Erythroblast (primary cell): ENCODE results near the gene MBD1.
"Not testable (repeated sequence)": the region's sequence is repeated elsewhere in the genome, so short reads cannot be mapped to it uniquely, and the experiment has no call there.

Experiments used
- DNase-seq, 2 experiments: peaks; one replicate each; lab custom pipeline; 2025; lab: John Stamatoyannopoulos, UW
- GATA1 ChIP-seq: IDR thresholded peaks from 2 replicates; pipeline ENCODE4 v1.6.1; 2011; ENCODE audit warnings: low read depth, mild to moderate bottlenecking, control low read depth, low read length, moderate library complexity
- POLR2A ChIP-seq: IDR thresholded peaks from 2 replicates; pipeline ENCODE4 v1.6.1; 2011; ENCODE audit warnings: mild to moderate bottlenecking, low read length

MBD1 gene

GRCh38 chr18:50306944-50307343 lies 25.6 kb upstream of the MBD1 start:
- TF ChIP-seq POLR2A (no peak), GATA1 (no peak)

GRCh38 chr18:50301074-50301473 lies 19.8 kb upstream of the MBD1 start:
- DNase-seq, result no peak
- TF ChIP-seq GATA1 (no peak), POLR2A (no peak)

More at GRCh38 chr18:50306944-50307343, 25.6 kb upstream of the MBD1 start:
- no peak for DNase-seq

- TF ChIP-seq POLR2A (no peak), GATA1 (no peak)
- DNase-seq, result no peak
These were observed 18.5 kb upstream of the MBD1 start for GRCh38 chr18:50299626-50300388.

- no peak for DNase-seq
These were observed 17.3 kb upstream of the MBD1 start for GRCh38 chr18:50298443-50299284.

GRCh38 chr18:50297621-50298442 lies 16.5 kb upstream of the MBD1 start:
- peak; percentile 74 to 82 for DNase-seq
- no peak for TF ChIP-seq POLR2A
- TF ChIP-seq GATA1, result no peak

More at GRCh38 chr18:50298443-50299284, 17.3 kb upstream of the MBD1 start:
- TF ChIP-seq GATA1 (no peak), POLR2A (no peak)

GRCh38 chr18:50293039-50293438 lies 11.7 kb upstream of the MBD1 start:
- TF ChIP-seq POLR2A (no peak), GATA1 (no peak)

GRCh38 chr18:50289108-50289443 lies 7.8 kb upstream of the MBD1 start:
- TF ChIP-seq POLR2A (no peak), GATA1 (no peak)
- no peak for DNase-seq

More at GRCh38 chr18:50293039-50293438, 11.7 kb upstream of the MBD1 start:
- DNase-seq, result no peak

- not testable (repeated sequence) for DNase-seq
These were observed 7.2 kb upstream of the MBD1 start for GRCh38 chr18:50288348-50289107.

- no peak for TF ChIP-seq GATA1
- TF ChIP-seq POLR2A, result peak; percentile 73
- DNase-seq, result peak; percentile 100
These were observed 6.4 kb upstream of the MBD1 start, which contains the start of gene CXXC1 for GRCh38 chr18:50287441-50288347. Gene CXXC1, minus strand, starts transcription at chr18:50287692. Its CDS starts 103 bp downstream, at chr18:50287589.

GRCh38 chr18:50287028-50287440 lies 5.7 kb upstream of the MBD1 start:
- TF ChIP-seq POLR2A (no peak), GATA1 (no peak)
- peak; percentile 82 to 83 for DNase-seq

GRCh38 chr18:50286391-50287027 lies 5.2 kb upstream of the MBD1 start:
- no peak for TF ChIP-seq POLR2A
- peak; percentile 85 to 86 for DNase-seq

GRCh38 chr18:50285631-50286321 lies 4.5 kb upstream of the MBD1 start:
- no peak for DNase-seq
- TF ChIP-seq GATA1, result no peak
- TF ChIP-seq POLR2A, result no peak
